ENCODE measurements around the gene PPM1H.

GRCh38 chr12:62720661-62721330 is 214.2 kb downstream of the PPM1H start:
- TF ChIP-seq, protein P1, sequence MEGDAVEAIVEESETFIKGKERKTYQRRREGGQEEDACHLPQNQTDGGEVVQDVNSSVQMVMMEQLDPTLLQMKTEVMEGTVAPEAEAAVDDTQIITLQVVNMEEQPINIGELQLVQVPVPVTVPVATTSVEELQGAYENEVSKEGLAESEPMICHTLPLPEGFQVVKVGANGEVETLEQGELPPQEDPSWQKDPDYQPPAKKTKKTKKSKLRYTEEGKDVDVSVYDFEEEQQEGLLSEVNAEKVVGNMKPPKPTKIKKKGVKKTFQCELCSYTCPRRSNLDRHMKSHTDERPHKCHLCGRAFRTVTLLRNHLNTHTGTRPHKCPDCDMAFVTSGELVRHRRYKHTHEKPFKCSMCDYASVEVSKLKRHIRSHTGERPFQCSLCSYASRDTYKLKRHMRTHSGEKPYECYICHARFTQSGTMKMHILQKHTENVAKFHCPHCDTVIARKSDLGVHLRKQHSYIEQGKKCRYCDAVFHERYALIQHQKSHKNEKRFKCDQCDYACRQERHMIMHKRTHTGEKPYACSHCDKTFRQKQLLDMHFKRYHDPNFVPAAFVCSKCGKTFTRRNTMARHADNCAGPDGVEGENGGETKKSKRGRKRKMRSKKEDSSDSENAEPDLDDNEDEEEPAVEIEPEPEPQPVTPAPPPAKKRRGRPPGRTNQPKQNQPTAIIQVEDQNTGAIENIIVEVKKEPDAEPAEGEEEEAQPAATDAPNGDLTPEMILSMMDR (IDR thresholded peaks at IDR 0.05; ENCODE audit: borderline replicate concordance, extremely low read depth, low read length, poor library complexity, severe bottlenecking) = no peak
- TF ChIP-seq EZH2 (IDR thresholded peaks at IDR 0.05; ENCODE audit: borderline replicate concordance, low read depth, low read length, severe bottlenecking) = no peak
